ENCODE measurements around the gene WNT7A.

WNT7A gene

DNA sequence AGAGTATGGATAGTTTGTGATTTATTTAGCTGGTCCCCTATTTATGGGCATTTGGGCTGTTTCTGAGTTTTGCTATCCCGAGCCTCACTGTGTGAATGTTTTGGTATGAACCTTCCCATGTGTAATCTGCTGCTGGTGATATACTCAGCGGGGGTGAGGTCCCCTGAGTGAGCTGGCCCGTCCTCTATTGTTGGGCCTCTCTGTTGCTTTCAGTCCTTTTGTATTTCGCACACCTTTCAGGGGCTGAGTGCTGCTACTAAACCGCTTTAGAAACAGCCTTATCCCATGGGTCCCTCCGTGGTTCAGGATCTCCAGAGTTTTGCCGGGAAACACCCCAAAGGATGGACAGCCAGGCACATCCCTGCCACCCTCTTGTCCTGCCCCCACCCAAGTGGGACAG is 94.5 kb downstream of the WNT7A start:
- Histone ChIP-seq H3K4me2 (ENCODE audit: low read depth, low read length, poor library complexity, severe bottlenecking) (no peak overlapping the region), H2AFZ (ENCODE audit: low read length) (no peak overlapping the region), H3K79me2 (ENCODE audit: insufficient read depth, low read length) (no peaks in the 10 kb centered on the region), H3K36me3 (ENCODE audit: insufficient read depth, low read length) (no peaks in the 10 kb centered on the region), H4K20me1 (ENCODE audit: insufficient read depth, low read length, poor library complexity, severe bottlenecking) (no peaks in the 10 kb centered on the region), H3K4me1 (ENCODE audit: insufficient read depth, low read length, poor library complexity, severe bottlenecking) (no peaks in the 10 kb centered on the region), H3K27me3 (ENCODE audit: insufficient read depth, low read length, poor library complexity, severe bottlenecking) (no peaks in the 10 kb centered on the region), H3K9me3 (ENCODE audit: insufficient read depth, low read depth, low read length) (no peaks in the 10 kb centered on the region), H3K9ac (ENCODE audit: low read depth, low read length, poor library complexity, severe bottlenecking) (no peak overlapping the region), H3K9me2 (replicated peaks; ENCODE audit: low read depth, low read length) (no peaks in the 10 kb centered on the region), H3K4me3 (ENCODE audit: low read length, poor library complexity, severe bottlenecking) (no peak overlapping the region), H3F3A (ENCODE audit: low read depth) (no peaks in the 10 kb centered on the region)
- TF ChIP-seq, protein P1, sequence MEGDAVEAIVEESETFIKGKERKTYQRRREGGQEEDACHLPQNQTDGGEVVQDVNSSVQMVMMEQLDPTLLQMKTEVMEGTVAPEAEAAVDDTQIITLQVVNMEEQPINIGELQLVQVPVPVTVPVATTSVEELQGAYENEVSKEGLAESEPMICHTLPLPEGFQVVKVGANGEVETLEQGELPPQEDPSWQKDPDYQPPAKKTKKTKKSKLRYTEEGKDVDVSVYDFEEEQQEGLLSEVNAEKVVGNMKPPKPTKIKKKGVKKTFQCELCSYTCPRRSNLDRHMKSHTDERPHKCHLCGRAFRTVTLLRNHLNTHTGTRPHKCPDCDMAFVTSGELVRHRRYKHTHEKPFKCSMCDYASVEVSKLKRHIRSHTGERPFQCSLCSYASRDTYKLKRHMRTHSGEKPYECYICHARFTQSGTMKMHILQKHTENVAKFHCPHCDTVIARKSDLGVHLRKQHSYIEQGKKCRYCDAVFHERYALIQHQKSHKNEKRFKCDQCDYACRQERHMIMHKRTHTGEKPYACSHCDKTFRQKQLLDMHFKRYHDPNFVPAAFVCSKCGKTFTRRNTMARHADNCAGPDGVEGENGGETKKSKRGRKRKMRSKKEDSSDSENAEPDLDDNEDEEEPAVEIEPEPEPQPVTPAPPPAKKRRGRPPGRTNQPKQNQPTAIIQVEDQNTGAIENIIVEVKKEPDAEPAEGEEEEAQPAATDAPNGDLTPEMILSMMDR (conservative IDR thresholded peaks at IDR 0.05; ENCODE audit: low read length): no peak
- no peak for TF ChIP-seq EZH2phosphoT487 (IDR thresholded peaks at IDR 0.05; ENCODE audit: borderline replicate concordance)

GRCh38 chr3:13783476-13783875 is 96.4 kb downstream of the WNT7A start:
- no peaks in the 10 kb centered on the region for H3K9me2 ChIP-seq (replicated peaks; ENCODE audit: low read depth, low read length)
- H3F3A ChIP-seq (ENCODE audit: low read depth): no peaks in the 10 kb centered on the region
- TF ChIP-seq, protein P1 (conservative IDR thresholded peaks at IDR 0.05; ENCODE audit: low read length): no peak
- no peak for TF ChIP-seq EZH2phosphoT487 (IDR thresholded peaks at IDR 0.05; ENCODE audit: borderline replicate concordance)
- H3K4me3 ChIP-seq (ENCODE audit: low read length, poor library complexity, severe bottlenecking): no peak overlapping the region
- no peaks in the 10 kb centered on the region for H3K27me3 ChIP-seq (ENCODE audit: insufficient read depth, low read length, poor library complexity, severe bottlenecking)
- H3K9ac ChIP-seq (ENCODE audit: low read depth, low read length, poor library complexity, severe bottlenecking): no peak overlapping the region
- no peak overlapping the region for H3K4me2 ChIP-seq (ENCODE audit: low read depth, low read length, poor library complexity, severe bottlenecking)
- no peak overlapping the region for H2AFZ ChIP-seq (ENCODE audit: low read length)
- no peaks in the 10 kb centered on the region for H3K36me3 ChIP-seq (ENCODE audit: insufficient read depth, low read length)
- no peaks in the 10 kb centered on the region for H3K4me1 ChIP-seq (ENCODE audit: insufficient read depth, low read length, poor library complexity, severe bottlenecking)
- H3K79me2 ChIP-seq (ENCODE audit: insufficient read depth, low read length): no peaks in the 10 kb centered on the region
- no peaks in the 10 kb centered on the region for H4K20me1 ChIP-seq (ENCODE audit: insufficient read depth, low read length, poor library complexity, severe bottlenecking)
- H3K9me3 ChIP-seq (ENCODE audit: insufficient read depth, low read depth, low read length): no peaks in the 10 kb centered on the region

DNA sequence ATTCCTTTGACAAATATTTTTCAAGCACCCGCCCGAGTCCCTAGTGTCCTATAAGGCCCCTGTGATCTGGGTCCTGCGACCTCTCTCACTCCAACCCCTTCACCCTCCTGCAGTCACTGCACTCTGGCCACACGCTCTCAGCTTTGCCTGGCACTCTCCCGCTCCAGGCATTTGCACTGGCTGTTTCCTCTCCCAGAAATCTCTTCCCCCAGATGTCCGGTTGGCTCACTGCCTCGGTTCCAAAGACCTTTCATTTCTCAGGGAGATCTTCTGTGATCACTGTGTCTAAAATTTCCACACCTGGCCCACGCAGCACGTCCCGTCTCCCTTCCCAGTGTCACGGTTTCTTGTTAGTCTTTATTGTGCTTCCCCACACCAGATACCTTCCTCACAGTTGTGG is 97.4 kb downstream of the WNT7A start:
- no peak overlapping the region for H3K4me3 ChIP-seq (ENCODE audit: low read length, poor library complexity, severe bottlenecking)
- H3K4me2 ChIP-seq (ENCODE audit: low read depth, low read length, poor library complexity, severe bottlenecking): no peak overlapping the region
- H2AFZ ChIP-seq (ENCODE audit: low read length): no peak overlapping the region

More for the DNA sequence above, 97.4 kb downstream of the WNT7A start:
- H3F3A ChIP-seq (ENCODE audit: low read depth): no peaks in the 10 kb centered on the region
- no peaks in the 10 kb centered on the region for H3K4me1 ChIP-seq (ENCODE audit: insufficient read depth, low read length, poor library complexity, severe bottlenecking)
- no peaks in the 10 kb centered on the region for H3K79me2 ChIP-seq (ENCODE audit: insufficient read depth, low read length)
- H4K20me1 ChIP-seq (ENCODE audit: insufficient read depth, low read length, poor library complexity, severe bottlenecking): no peaks in the 10 kb centered on the region
- no peaks in the 10 kb centered on the region for H3K9me2 ChIP-seq (replicated peaks; ENCODE audit: low read depth, low read length)
- H3K9ac ChIP-seq (ENCODE audit: low read depth, low read length, poor library complexity, severe bottlenecking): no peak overlapping the region
- TF ChIP-seq EZH2phosphoT487 (IDR thresholded peaks at IDR 0.05; ENCODE audit: borderline replicate concordance): no peak
- TF ChIP-seq, protein P1 (conservative IDR thresholded peaks at IDR 0.05; ENCODE audit: low read length): no peak
- no peaks in the 10 kb centered on the region for H3K27me3 ChIP-seq (ENCODE audit: insufficient read depth, low read length, poor library complexity, severe bottlenecking)
- no peaks in the 10 kb centered on the region for H3K9me3 ChIP-seq (ENCODE audit: insufficient read depth, low read depth, low read length)
- H3K36me3 ChIP-seq (ENCODE audit: insufficient read depth, low read length): no peaks in the 10 kb centered on the region
